NCI-H2227 treated with DMSO at 0.1 percent for 48 hours (cell line): ENCODE results near the gene GPR87.

ENCODE experiments used
- DNase-seq: peaks from one replicate; lab custom pipeline; 2025; lab: John Stamatoyannopoulos, UW

The GPR87 gene

DNA sequence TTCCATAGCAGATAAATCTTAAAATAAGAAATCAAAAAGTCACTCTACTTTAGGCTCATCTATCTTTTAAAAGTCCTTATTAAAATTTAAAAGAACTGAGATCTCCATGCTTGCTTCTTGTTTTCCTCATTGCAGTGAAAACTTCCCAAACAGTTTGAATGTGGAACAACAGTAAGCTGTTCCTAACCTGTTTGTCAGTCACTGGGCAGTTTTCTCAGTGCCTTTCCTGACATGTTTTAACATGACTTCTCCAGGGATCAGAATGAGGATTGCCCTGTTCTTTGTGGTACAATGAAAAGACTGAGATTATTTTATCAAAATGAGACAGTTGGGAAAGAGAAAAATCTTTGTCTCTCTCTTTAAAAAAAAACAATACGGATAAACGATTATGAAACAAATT is 774 bp downstream of the GPR87 start:
- DNase-seq: no peak

DNA sequence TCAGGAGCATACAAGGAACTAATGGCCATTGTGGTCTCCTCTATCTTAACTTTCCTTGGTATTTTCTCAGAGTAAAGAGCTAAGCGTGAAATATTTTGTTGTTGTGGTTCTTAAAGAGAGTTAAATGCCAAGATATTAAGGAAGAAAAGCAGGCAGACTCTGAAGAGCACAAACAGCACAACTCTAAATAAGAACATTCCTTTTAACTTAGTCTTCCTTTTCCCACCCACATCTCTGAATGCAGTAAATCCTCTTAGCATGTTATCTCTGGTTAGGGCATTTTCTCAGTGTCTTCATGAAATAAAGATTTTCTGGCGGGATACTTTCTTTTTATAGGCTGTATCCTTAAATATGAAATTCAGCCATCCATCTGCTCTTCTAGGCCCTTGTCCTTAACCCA is 1.5 kb downstream of the GPR87 start:
- no peak for DNase-seq

DNA sequence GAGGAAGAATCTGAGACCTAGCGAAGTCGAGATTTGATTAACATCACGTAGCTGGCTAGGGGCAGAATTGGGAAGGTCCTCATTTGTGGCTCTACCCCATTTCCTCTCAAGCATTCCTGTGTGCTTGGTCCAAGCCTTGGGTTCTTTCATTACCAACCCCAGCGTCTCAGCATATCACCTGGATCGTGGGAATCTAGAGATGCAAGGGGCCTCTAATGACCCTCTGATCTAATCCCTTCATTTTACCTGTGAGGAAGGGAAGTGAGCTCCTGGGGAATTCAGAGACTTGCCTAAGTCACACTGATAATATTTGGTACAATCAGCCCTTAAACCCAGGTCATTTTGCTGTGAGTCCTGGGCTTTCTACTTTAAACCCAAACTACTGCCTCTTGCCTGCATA is 2.0 kb downstream of the GPR87 start:
- no peak for DNase-seq

DNA sequence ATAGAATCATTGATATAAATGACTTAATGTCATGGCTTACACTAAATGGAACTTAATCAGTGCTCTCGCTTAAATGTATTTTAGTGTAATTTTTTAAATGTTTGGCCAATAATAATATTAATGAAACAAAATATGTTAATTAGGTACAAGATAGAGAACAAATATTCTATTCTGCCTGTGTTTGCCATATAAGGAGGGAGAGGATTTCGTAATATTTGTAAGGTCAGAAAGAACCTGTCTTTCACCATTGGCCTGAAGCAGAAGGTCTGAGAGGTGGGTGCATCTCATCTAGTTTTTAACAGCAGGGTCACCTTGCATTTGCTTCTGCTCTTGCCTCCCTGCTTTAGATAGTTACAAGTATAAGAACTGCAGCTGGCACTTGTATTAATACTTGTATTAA is 2.5 kb downstream of the GPR87 start:
- no peak for DNase-seq

DNA sequence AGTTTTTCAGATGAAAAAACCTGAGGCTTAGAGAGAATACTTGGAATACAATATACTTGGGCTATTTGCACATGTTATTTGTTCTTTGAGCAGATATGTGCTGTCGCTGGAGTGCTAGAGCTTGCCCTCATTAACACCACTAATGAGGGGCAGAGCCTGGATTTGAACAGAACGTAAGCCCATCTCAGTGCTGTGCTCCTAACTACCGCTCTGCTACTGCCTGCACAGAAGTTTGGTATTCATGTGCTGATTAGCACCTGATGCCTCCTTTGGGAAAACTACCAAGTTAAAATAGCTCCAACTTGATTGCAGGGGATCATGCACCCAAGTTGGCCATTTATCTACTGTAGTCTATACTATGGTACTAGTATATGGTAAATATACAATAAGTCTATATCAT is 3.6 kb downstream of the GPR87 start:
- no peak for DNase-seq

DNA sequence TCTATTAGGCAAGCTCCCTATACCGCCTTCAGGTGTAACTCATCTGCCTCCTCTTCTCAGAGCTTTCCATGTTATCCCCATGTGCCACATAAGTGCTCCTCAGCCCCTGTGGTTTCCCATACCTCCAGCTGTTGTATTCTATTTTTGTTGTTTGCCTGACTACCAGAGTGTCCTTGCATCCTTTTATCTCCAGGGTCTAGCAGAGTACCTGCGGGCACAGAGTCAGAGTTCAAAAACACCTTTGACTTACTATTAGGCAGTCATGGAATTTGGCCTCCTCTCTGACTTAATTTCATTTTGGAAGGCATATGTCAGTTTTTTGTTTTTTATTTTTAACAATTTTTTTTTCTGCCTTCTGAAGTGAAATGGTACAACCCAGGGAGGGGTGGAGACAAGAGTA is 7.1 kb downstream of the GPR87 start:
- DNase-seq: no peak

DNA sequence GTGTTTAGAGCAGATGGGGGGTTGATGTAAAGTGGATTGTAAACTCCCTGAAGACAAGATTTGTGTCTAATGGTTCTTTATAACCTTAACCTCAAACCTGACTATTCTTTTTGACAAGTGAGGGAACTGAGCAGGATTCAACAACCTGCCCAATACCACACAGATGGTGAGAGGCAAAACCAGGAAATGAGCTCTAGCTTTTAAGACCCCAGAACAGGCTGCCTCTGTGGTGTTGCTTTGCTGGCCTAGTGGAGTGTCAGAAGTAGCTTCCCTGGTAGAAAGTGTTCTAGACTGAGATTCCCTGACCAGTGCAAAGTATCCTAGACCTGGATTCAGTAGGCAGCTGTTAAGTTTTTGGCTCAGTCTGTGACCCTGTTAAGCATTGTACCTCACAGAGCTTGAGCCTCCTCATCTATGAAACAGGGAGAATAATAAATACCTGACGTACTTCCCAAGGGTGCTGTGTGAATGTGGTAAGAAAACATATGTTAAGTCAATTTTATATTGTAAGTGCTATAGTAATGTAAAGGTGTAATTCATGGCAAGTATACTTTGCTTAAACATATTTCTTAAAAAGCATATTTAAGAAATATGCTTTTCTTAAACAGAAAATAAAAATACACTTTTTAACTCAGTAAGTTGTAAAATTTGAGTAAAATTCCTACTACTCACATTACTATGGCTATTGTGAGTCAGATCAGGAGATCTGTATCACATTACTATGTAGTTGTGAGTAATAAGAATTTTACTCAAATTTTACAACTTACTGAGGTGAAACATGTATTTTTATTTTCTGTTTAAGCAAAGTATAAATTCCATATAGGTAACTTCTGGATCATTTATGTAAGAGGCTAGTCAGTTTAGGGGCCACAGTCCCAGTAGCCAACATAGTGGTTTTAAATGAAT is 8.8 kb downstream of the GPR87 start:
- no peak for DNase-seq

DNA sequence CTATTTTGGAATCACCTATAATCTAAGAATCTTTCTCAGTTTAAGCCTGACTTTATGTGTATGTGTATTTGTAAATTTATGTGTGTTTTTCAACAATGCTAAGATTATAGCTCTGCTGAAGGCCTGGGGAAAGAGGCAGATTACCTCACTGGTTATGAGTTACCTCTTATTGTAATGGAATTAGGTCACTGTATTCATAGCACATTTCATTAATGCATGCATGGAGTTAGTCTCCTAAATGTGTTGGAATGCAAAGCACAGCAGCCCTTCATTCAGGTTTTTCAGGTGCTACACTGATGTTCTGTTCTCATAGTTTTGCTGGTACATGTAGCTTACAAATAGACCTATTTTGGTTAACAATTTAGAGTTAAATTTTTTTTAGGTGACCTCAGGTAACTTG is 9.5 kb downstream of the GPR87 start:
- DNase-seq: no peak

DNA sequence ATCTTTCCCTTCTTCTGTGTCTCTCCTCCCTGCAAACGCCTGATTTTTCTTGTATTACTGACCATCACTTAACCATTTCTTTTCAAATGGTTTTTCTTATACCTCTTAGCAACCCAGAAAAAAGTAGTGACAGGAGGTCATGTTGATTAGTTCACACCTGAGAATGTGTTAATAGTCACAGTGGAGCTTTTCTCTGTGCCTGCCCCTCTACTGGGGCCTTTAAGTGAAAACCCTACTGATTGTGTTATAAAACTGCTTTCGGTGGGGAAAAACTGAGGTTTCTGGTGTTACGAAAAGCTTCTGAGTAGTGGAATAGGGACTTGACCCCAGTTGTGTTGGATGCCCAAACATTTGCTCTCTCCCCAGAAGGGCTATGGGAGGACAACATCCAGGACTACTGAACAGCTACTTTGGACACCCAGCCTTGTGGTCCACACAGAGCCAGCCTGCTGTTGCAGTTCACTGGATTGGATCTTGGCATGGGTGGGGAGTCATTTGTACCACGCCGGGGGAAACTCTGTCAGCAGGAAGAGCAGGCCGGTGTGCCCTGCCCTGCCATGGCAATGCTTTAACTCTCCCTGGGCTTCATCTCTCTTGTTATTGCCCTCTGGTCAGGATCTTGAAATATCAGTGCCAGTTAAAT is 10.3 kb downstream of the GPR87 start:
- no peak for DNase-seq

DNA sequence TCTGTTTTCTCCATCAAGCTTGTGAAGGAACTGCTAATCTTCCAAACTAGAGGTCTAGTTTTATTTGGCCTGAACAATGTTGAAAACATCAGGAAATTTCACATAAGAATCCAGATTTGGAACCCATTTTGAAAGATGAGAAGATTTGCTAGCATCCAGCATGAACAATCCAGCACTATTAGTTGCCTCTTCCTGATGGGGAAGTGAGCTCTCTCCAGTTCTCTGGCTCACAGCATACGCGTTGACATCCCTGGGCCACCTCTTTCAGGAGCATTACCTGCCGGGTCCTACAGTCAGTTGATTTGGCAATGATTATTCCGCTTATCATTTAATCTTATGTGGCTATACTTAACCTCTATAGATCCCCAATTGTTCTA is 10.9 kb downstream of the GPR87 start:
- no peak for DNase-seq

DNA sequence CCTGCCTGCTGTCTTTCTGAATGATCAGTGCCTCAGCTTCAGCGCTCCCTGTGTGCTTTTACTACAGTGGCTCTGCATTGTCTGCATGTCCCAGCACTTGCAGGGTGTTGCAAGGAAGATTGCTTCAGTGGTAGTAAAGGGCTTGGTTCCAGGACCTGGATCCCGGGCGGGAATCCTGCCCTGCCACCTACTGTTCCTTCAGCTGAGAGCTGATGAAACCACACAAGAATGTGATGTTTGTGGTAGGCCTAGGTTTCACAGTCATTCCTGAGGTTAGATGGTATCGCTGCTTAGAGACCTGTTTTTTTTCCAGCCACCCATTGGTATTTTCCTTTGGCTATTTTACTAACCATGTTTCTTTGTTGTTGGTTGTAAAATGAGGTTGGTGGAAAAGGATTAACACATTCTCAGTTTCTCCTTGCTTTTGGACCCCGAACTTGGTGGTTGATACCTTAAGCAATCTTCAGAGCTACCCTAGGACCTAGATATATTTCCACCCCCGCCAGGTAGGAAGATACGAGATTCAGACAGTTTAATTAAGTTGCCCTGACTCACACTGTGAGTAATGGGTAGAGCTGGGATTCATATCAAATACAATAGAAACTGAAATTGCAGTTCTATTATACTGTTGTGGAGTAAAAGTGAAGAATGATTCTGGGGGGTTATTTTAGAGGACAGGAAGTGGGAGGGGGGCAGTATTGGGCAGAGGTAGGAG is 11.4 kb downstream of the GPR87 start:
- DNase-seq: no peak

DNA sequence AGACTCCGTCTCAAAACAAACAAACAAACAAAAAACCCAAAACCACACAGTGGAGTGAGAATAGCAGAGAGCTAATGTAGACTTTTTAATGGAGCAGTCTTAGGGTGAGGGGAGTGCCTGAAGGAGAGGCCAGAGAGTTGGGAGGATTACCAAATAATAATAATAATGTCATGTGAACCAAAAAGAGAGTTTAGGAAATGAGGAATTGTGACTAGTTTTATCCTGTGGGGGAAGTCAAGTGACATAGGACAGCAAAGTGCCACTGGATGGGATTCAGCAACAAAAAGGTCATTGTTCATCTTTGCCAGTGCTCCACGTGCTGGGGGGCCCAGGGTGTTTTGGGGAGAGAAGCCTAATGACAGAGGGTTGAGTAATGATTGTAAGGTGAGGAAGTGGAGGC is 12.9 kb downstream of the GPR87 start:
- DNase-seq: no peak

DNA sequence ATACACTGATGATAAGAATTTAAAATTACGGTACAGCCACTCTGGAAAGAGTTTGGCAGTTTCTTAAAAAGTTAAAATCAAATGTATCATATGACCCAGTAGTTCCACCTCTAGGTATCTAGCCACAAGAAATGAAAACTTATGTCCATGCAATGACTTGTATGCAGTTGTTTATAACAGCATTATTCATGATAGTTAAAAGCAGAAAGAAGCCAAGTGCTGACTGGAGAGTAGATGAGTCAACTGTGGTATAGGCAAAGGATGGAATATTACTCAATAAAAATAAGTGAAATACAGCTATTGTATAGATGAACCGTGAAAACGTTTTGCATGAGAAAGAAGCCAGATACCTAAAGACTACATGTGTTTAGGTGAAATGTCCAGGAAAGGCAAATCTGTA is 14.8 kb downstream of the GPR87 start:
- DNase-seq: no peak

DNA sequence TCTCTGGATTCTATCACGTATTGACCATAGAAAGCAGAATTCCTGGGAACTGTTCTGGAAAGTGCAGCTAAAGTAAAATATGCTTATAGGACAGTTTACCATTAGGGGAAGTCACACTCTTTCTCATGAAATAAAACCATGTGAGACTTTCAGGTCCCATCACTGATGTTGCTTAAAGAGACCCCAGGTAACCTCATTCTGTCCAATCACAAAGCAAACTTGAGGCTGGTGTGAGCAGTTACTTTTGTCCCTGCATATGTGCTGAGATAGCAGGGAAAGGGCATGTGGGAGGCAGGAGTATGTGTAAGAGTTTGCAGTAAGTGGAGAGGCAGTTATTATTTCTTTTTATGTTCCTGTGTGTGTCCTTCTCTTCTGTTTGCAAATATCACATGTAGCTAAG is 16.1 kb downstream of the GPR87 start:
- DNase-seq: no peak

DNA sequence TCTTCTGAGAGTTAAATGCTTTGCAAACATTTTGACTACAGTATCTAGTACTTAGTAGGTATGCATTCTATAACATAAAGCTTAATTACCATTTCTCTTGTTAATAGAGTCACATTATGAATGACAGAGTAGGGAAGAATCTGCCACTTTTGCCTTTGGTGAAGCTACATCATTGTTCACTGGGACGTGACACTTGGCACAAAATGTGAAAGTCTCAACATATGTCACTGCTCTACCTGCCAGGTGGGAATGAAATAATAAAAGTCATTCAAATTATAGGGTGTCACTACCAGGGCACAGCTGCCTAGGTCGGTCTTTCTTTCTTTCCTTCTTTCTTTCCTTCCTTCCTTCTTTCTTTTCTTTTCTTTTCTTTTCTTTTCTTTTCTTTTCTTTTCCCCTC is 17.6 kb downstream of the GPR87 start:
- no peak for DNase-seq

DNA sequence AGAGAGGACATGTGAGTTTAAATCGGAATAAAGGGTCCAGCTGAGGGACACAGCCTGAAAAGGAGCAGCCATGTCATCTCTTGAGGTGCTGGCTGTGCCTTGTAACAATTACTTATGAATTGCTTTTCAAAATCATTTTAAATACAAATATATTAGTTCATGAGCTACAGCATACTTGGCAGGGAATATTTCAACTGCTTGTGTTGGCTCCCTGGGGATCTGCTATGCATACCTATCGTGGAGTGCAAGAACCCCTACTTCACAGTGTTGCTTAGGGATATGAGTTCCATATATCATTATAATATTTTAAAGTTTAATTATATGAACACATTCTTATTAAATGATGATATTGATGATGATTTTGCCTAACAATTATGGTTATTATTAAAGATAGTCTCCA is 19.2 kb downstream of the GPR87 start:
- no peak for DNase-seq

DNA sequence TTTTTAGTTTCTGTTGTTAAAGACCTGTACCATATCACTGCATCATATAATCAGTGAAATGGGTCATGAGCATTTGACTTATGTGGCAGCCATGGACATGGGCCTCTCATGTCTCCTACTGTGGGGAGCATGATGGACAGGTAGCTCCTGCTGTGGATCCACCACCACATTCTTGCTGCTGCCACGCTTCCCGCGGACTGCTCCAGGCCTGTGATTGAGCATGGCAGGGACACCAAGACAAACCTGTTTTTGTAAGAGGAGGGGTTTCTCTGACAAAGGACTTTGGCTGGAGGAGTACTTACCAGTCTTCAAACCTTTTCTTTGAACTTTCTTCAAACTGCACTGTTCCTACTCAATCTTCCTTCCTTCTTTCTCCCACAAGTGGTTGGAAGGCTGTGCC is 20.4 kb downstream of the GPR87 start:
- no peak for DNase-seq

DNA sequence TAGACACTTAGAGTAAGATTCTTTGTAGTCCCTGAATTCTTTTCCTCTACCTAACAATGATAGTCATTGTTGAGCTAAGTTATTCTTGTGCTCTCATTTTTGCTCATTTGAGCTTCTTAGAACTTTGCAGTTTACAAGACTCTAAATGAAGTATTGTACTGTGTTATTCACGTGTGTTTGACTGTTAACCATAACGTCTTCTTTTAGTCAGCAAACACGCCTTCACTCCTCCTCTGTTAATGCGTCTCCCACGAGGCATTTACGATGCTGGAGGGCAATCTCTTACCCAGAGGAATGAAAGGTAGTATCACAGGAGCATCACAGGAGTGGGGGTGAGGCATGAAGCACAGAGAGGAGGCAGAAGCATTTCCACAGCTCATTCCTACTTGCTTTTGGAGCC is 23.5 kb downstream of the GPR87 start:
- no peak for DNase-seq

DNA sequence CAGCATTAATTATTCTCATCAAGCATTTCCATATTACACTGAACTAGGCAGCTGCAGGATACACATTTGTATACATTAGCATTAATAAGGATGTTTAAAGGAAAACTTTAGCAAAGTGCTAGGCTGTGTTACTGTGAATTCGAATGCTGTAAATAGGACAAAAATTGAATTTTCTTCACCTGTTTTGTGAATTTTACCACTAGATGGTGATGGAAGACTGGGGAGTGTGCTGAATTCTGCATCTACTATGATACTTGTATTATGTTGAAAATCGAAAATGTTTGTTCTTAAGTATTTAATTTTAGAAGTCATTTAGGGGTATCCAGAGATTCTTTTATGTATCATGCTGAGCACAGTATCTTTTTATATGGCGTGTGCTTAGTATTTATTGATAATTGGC is 25.9 kb downstream of the GPR87 start:
- no peak for DNase-seq

DNA sequence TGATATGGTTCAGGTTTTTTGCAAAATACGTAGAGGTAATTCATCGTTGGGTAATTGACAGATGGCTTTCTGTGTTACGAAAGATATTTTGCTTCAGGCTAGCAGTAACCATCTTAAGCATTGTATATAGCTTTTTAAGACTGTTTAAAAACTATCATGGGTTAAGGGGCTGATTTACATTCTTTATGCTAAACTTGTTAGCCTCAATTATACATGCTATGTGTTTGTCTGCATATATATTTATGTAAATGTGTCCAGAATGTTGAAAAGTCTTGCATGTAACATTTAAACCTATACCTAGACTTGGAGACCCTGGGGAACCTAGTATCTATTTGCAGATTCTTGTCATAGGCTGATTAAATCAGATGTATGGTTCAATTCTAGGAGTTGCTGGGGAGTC is 27.2 kb downstream of the GPR87 start:
- no peak for DNase-seq

DNA sequence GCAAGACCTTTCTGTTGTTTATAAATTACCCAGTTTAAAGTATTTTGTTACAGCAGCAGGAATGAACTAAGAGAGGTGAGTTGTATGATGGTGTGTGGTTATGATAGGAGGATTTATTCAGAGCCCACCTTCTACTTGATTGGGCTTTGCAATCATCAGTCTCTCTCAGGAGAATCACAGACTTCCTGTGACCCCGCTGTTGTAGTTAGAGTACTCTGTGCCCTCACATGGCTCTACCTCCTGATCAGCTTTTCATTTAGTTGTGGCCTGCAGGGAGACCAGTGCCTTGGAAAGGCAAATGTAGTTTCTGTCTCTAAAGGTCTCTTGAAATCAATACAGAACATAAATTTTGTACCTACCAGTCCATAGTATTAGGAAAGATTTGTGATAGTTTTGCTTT is 30.7 kb downstream of the GPR87 start:
- DNase-seq: no peak

DNA sequence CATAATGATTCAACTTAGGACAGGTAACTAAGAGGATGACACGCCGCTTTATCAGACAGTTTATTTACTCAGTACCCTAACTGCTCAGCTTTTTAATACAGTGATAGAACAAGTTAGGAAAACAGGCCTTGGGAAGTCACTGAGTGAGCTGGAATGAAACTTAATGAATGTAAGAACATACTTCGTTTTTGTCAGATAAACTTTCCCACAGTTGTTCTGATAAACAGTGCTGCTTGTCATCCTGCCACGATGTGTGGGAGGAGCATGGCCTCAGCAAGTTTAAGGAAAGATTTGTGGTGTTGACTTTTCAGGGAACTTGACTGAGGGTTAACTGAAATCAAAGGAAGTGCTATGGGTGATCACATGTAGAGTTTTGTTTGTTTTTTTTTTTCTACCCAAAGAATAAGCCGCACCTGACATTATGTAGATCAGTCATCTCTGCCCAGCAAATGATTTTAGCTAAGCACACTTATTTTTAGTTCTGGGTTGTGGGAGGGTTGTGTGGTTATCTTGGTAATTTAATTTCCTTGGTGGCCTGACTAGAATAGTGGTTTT is 32.6 kb downstream of the GPR87 start:
- DNase-seq: no peak

DNA sequence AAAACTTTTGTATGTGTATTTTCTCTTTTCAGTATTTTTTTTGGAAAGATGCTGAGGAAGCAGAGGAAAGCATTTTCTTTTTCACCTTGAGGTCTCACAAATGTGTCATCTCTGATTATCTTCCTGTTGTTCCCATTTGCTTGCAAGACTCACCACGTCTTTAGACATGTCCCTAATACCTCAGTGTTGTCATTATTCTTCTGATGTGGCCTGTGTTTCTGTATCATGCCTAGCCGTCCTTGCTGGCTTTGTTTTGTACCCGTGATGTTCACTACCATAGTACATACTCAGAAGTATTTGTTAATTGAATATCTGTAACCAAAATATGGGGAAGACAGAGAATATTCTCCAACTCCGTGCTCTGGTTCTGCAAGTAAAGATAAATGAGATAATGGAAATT is 33.2 kb downstream of the GPR87 start:
- DNase-seq: no peak
